ENCODE measurements around the gene C2CD4C. TPM values are rescaled to one million over a fixed set of nuclear protein-coding genes. Genes with fewer than 3 reads are reported as not detected.

C2CD4C gene
- polyA plus RNA-seq, 4 donors: 0.27 to 3.1 (median 0.80) TPM; not detected in 1

DNA sequence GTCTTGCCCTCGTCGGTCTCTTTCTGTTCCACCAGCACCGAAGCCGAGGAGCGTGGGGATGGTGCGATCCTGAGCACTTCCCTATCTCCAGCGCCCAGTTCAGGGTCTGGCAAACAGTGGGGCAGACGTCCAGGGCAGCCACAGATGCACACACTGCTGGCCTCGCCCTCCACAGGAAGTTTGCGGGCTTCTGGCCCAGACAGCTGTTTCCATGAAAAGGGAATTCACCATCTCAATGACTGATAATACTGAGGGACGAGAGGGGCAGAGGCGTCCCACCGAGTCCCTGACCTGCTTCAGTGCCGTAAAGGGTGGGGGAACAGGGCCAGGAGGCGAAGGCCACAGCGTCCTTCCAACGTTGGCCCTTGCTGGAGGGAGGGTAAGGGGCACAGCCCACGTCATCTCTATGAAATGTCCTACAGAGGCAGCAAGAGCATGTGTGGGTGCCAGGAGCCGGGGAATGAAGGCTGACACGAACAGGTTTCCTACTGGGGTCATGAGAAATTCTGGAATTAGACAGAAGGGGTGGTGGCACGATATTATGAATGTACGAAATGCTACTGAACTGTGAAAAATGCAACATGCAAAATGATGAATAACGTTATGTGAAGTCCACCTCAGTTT lies 32.4 kb upstream of the C2CD4C start:
- Histone ChIP-seq H3K27ac (ENCODE audit: low read depth in 1 of 3, low read length in 2 of 3) (no peak overlapping the region), H3K4me1 (ENCODE audit: control insufficient read depth in 3 of 3, insufficient read depth in 2 of 3, low read depth in 1 of 3, low read length in 2 of 3) (no peaks in the 10 kb centered on the region), H3K36me3 (ENCODE audit: control insufficient read depth in 3 of 3, insufficient read depth in 2 of 3, low read depth in 1 of 3, low read length in 3 of 3) (peaks cover 0 to 40% (median 0%) of the 10 kb centered on the region in 3 donors), H3K27me3 (ENCODE audit: control insufficient read depth in 3 of 3, insufficient read depth in 3 of 3, low read length in 3 of 3) (no peaks in the 10 kb centered on the region), H3K9me3 (ENCODE audit: control insufficient read depth in 2 of 2, insufficient read depth in 1 of 2, low read depth in 1 of 2, low read length in 1 of 2) (no peaks in the 10 kb centered on the region), H3K4me3 (ENCODE audit: low read depth in 1 of 3, low read length in 3 of 3) (no peak overlapping the region)
- no peak for FAIRE-seq
- DNase-seq: no peak
- 59 to 77% (median 67%) methylated on average over 23 of the region's 23 CpGs for WGBS, 3 donors

- H3K36me3 ChIP-seq (ENCODE audit: control insufficient read depth in 3 of 3, insufficient read depth in 2 of 3, low read depth in 1 of 3, low read length in 3 of 3): peaks cover 0 to 47% (median 0%) of the 10 kb centered on the region in 3 donors
- H3K27ac ChIP-seq (ENCODE audit: low read depth in 1 of 3, low read length in 2 of 3): no peak overlapping the region
- H3K4me1 ChIP-seq (ENCODE audit: control insufficient read depth in 3 of 3, insufficient read depth in 2 of 3, low read depth in 1 of 3, low read length in 2 of 3): no peaks in the 10 kb centered on the region
- no peak for FAIRE-seq
- no peaks in the 10 kb centered on the region for H3K9me3 ChIP-seq (ENCODE audit: control insufficient read depth in 2 of 2, insufficient read depth in 1 of 2, low read depth in 1 of 2, low read length in 1 of 2)
- H3K4me3 ChIP-seq (ENCODE audit: low read depth in 1 of 3, low read length in 3 of 3): no peak overlapping the region
- WGBS, 3 donors: 87 to 89% (median 88%) methylated on average over 47 to 48 of the region's 48 CpGs
- DNase-seq: no peak
- H3K27me3 ChIP-seq (ENCODE audit: control insufficient read depth in 3 of 3, insufficient read depth in 3 of 3, low read length in 3 of 3): no peaks in the 10 kb centered on the region
These were observed 31.7 kb upstream of the C2CD4C start for GRCh38 chr19:440391-441212.

GRCh38 chr19:439167-439900 lies 30.4 kb upstream of the C2CD4C start:
- no peaks in the 10 kb centered on the region for H3K4me1 ChIP-seq (ENCODE audit: control insufficient read depth in 3 of 3, insufficient read depth in 2 of 3, low read depth in 1 of 3, low read length in 2 of 3)
- H3K9me3 ChIP-seq (ENCODE audit: control insufficient read depth in 2 of 2, insufficient read depth in 1 of 2, low read depth in 1 of 2, low read length in 1 of 2): peaks cover 0 to 1% of the 10 kb centered on the region in 2 donors
- no peaks in the 10 kb centered on the region for H3K27me3 ChIP-seq (ENCODE audit: control insufficient read depth in 3 of 3, insufficient read depth in 3 of 3, low read length in 3 of 3)
- H3K27ac ChIP-seq (ENCODE audit: low read depth in 1 of 3, low read length in 2 of 3): no peak overlapping the region
- no peak for DNase-seq
- WGBS, 3 donors: 87 to 89% (median 88%) methylated on average over 23 to 27 of the region's 27 CpGs
- H3K36me3 ChIP-seq (ENCODE audit: control insufficient read depth in 3 of 3, insufficient read depth in 2 of 3, low read depth in 1 of 3, low read length in 3 of 3): peaks cover 0 to 42% (median 0%) of the 10 kb centered on the region in 3 donors
- no peak for FAIRE-seq
- H3K4me3 ChIP-seq (ENCODE audit: low read depth in 1 of 3, low read length in 3 of 3): no peak overlapping the region

DNA sequence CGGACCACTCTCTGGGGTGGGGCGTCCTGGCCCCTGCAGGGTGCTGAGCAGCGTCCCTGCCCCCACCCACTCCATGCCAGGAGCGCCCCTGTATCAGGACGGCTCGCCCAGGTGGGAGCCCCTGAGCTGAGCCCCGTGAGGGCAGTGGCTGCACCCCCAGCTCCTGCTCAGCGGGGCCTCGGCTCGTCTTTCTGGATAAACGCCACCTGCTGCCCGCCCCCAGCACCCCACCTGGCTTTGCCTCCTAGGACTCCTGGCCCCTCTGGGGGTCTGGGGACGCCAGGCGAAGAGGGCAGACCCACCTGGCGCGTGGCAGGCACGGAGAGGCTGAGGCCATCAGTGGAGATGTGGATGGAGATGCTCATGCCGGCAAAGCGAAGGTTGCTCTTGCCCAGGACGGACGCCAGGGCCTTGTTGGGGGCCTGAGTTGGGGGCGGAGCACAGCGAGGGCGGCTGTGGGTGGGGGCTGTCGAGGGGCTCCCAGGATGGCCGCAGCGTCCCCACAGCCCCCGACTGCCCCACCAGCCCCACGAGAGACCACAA lies 29.5 kb upstream of the C2CD4C start:
- no peak overlapping the region for H3K27ac ChIP-seq (ENCODE audit: low read depth in 1 of 3, low read length in 2 of 3)
- H3K27me3 ChIP-seq (ENCODE audit: control insufficient read depth in 3 of 3, insufficient read depth in 3 of 3, low read length in 3 of 3): no peaks in the 10 kb centered on the region
- DNase-seq (no peak), FAIRE-seq (no peak)
- no peaks in the 10 kb centered on the region for H3K4me1 ChIP-seq (ENCODE audit: control insufficient read depth in 3 of 3, insufficient read depth in 2 of 3, low read depth in 1 of 3, low read length in 2 of 3)
- H3K9me3 ChIP-seq (ENCODE audit: control insufficient read depth in 2 of 2, insufficient read depth in 1 of 2, low read depth in 1 of 2, low read length in 1 of 2): peaks cover 0 to 3% of the 10 kb centered on the region in 2 donors
- WGBS, 3 donors: 77 to 87% (median 78%) methylated on average over 22 to 29 of the region's 29 CpGs
- no peak overlapping the region for H3K4me3 ChIP-seq (ENCODE audit: low read depth in 1 of 3, low read length in 3 of 3)
- peaks cover 0 to 44% (median 0%) of the 10 kb centered on the region in 3 donors for H3K36me3 ChIP-seq (ENCODE audit: control insufficient read depth in 3 of 3, insufficient read depth in 2 of 3, low read depth in 1 of 3, low read length in 3 of 3)

DNA sequence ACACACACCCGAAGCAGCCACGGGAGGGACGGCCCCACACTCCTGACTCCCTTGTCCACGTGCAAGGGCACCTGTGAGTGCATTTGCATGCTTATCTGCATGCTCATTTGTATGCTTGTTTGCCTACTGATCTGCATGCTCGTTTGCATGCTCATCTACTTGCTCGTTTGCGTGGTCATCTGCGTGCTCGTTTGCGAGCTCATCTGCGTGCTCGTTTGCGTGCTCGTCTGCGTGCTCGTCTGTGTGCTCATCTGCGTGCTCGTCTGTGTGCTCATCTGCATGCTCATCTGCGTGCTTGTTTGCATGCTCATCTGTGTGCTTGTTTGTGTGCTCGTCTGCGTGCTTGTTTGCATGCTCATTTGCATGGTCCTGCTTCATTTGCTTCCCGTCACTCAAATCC lies 28.1 kb upstream of the C2CD4C start:
- FAIRE-seq: no peak

DNA sequence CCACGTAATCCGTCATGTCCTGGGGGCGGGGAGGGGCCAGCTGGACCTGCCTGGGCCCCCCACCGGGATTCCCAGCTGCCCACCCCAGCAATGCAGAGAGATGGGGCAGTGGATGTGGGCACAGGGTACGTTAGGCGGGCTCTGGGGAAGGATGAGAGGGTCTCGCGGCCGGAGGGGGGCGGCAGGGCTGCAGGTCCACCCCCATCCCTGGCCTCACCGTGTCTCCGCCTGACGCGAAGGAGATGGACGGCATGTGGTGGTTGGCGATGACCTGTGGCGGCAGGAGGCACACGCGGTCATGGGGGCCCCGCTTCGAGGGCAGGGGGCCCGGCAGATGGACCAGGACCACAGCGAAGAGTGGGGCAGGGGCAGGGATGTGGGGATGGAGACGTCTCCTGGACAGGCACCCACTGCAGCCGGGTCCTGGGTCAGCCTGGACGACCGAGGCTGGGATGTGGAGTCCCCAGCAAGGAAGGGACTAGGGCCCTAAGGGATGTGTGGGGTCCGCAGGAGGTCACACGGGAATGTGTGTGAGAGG lies 27.5 kb upstream of the C2CD4C start:
- WGBS, 3 donors: 85 to 93% (median 88%) methylated on average over 26 to 29 of the region's 29 CpGs
- Histone ChIP-seq H3K4me1 (ENCODE audit: control insufficient read depth in 3 of 3, insufficient read depth in 2 of 3, low read depth in 1 of 3, low read length in 2 of 3) (no peaks in the 10 kb centered on the region), H3K27me3 (ENCODE audit: control insufficient read depth in 3 of 3, insufficient read depth in 3 of 3, low read length in 3 of 3) (no peaks in the 10 kb centered on the region), H3K27ac (ENCODE audit: low read depth in 1 of 3, low read length in 2 of 3) (no peak overlapping the region), H3K4me3 (ENCODE audit: low read depth in 1 of 3, low read length in 3 of 3) (no peak overlapping the region), H3K36me3 (ENCODE audit: control insufficient read depth in 3 of 3, insufficient read depth in 2 of 3, low read depth in 1 of 3, low read length in 3 of 3) (peaks cover 0 to 44% (median 0%) of the 10 kb centered on the region in 3 donors), H3K9me3 (ENCODE audit: control insufficient read depth in 2 of 2, insufficient read depth in 1 of 2, low read depth in 1 of 2, low read length in 1 of 2) (peaks cover 0 to 3% of the 10 kb centered on the region in 2 donors)
- FAIRE-seq (no peak), DNase-seq (no peak)

More for the DNA sequence above, 28.1 kb upstream of the C2CD4C start:
- Histone ChIP-seq H3K27me3 (ENCODE audit: control insufficient read depth in 3 of 3, insufficient read depth in 3 of 3, low read length in 3 of 3) (no peaks in the 10 kb centered on the region), H3K4me3 (ENCODE audit: low read depth in 1 of 3, low read length in 3 of 3) (no peak overlapping the region), H3K4me1 (ENCODE audit: control insufficient read depth in 3 of 3, insufficient read depth in 2 of 3, low read depth in 1 of 3, low read length in 2 of 3) (no peaks in the 10 kb centered on the region), H3K27ac (ENCODE audit: low read depth in 1 of 3, low read length in 2 of 3) (no peak overlapping the region), H3K9me3 (ENCODE audit: control insufficient read depth in 2 of 2, insufficient read depth in 1 of 2, low read depth in 1 of 2, low read length in 1 of 2) (peaks cover 0 to 3% of the 10 kb centered on the region in 2 donors), H3K36me3 (ENCODE audit: control insufficient read depth in 3 of 3, insufficient read depth in 2 of 3, low read depth in 1 of 3, low read length in 3 of 3) (peaks cover 0 to 44% (median 0%) of the 10 kb centered on the region in 3 donors)
- DNase-seq: no peak
- 84 to 88% (median 85%) methylated on average over 22 of the region's 22 CpGs for WGBS, 3 donors

- 84 to 88% (median 84%) methylated on average over 33 of the region's 33 CpGs for WGBS, 3 donors
- Histone ChIP-seq H3K36me3 (ENCODE audit: control insufficient read depth in 3 of 3, insufficient read depth in 2 of 3, low read depth in 1 of 3, low read length in 3 of 3) (peaks cover 0 to 44% (median 0%) of the 10 kb centered on the region in 3 donors), H3K4me3 (ENCODE audit: low read depth in 1 of 3, low read length in 3 of 3) (no peak overlapping the region), H3K9me3 (ENCODE audit: control insufficient read depth in 2 of 2, insufficient read depth in 1 of 2, low read depth in 1 of 2, low read length in 1 of 2) (peaks cover 0 to 6% of the 10 kb centered on the region in 2 donors), H3K4me1 (ENCODE audit: control insufficient read depth in 3 of 3, insufficient read depth in 2 of 3, low read depth in 1 of 3, low read length in 2 of 3) (no peaks in the 10 kb centered on the region), H3K27ac (ENCODE audit: low read depth in 1 of 3, low read length in 2 of 3) (no peak overlapping the region), H3K27me3 (ENCODE audit: control insufficient read depth in 3 of 3, insufficient read depth in 3 of 3, low read length in 3 of 3) (no peaks in the 10 kb centered on the region)
- DNase-seq: no peak
- FAIRE-seq: no peak
These were observed 26.9 kb upstream of the C2CD4C start for GRCh38 chr19:435707-436412.
